SJSA1 (cell line): ENCODE measurements around the gene SPHK1. TPM values are rescaled to one million over a fixed set of nuclear protein-coding genes. Genes with fewer than 3 reads are reported as not detected.
A peak's percentile ranks its signal among the peaks of the same experiment; 100 is the strongest.
"Not testable (repeated sequence)": the region's sequence is repeated elsewhere in the genome, so short reads cannot be mapped to it uniquely, and the experiment has no call there.

ENCODE experiments used
- DNase-seq, 2 experiments: peaks; one replicate each; pipeline ENCODE4 v3.0.0-alpha.2; 2015 to 2020; ENCODE audit warnings: low spot score in 2 of 2, low read depth in 1 of 2
- H3K27ac ChIP-seq: fragments of 250-450 bp; sonication (Bioruptor Pico); 2 replicates; pipeline ENCODE4 v1.5.1; 2020; ENCODE audit warnings: mild to moderate bottlenecking, moderate library complexity
- H3K27me3 ChIP-seq: fragments of 250-450 bp; sonication (Bioruptor Pico); replicated peaks from 2 replicates; pipeline ENCODE4 v1.5.1; 2020; ENCODE audit warnings: mild to moderate bottlenecking, moderate library complexity
- H3K36me3 ChIP-seq: fragments of 250-450 bp; sonication (Bioruptor Pico); 2 replicates; pipeline ENCODE4 v1.5.1; 2020; ENCODE audit warnings: mild to moderate bottlenecking
- H3K4me1 ChIP-seq: fragments of 250-450 bp; sonication (Bioruptor Pico); replicated peaks from 2 replicates; pipeline ENCODE4 v1.6.1; 2021; ENCODE audit warnings: mild to moderate bottlenecking
- H3K4me3 ChIP-seq: fragments of 250-450 bp; sonication (Bioruptor Pico); 2 replicates; pipeline ENCODE4 v1.5.1; 2020; ENCODE audit warnings: mild to moderate bottlenecking
- H3K9me3 ChIP-seq: fragments of 250-450 bp; sonication (Bioruptor Pico); replicated peaks from 2 replicates; pipeline ENCODE4 v1.5.1; 2020; ENCODE audit warnings: mild to moderate bottlenecking
- total RNA-seq: library from RNA; depleted of rRNA; stranded (reverse); fragments of >200 nt; shearing (Covaris generic); gene quantifications from 2 replicates; pipeline ENCODE4 v1.2.3, GENCODE V29; 2014

SPHK1 gene
- total RNA-seq, 1 experiment from 2014 or later, result 135 TPM

GRCh38 chr17:76354317-76354729 lies 30.1 kb upstream of the SPHK1 start:
- H3K27ac ChIP-seq, result peak overlapping the region; percentile 96
- H3K4me3 ChIP-seq, result peak overlapping the region; percentile 72
- no peaks in the 10 kb centered on the region for H3K27me3 ChIP-seq
- H3K4me1 ChIP-seq, result peaks cover 19% of the 10 kb centered on the region
- peaks cover 9% of the 10 kb centered on the region for H3K36me3 ChIP-seq
- no peak for DNase-seq
- 0 out of 2 replicates have a peak, but pooled peaks cover 4% of the 10 kb centered on the region for H3K9me3 ChIP-seq

- peak in 1 of 2 experiments; percentile 27 for DNase-seq
- Histone ChIP-seq H3K4me1 (peaks cover 20% of the 10 kb centered on the region), H3K36me3 (peaks cover 9% of the 10 kb centered on the region), H3K4me3 (no peak overlapping the region), H3K27me3 (no peaks in the 10 kb centered on the region), H3K27ac (no peak overlapping the region), H3K9me3 (0 out of 2 replicates have a peak, but pooled peaks cover 4% of the 10 kb centered on the region)
These were observed 29.6 kb upstream of the SPHK1 start for GRCh38 chr17:76354747-76355310.

DNA sequence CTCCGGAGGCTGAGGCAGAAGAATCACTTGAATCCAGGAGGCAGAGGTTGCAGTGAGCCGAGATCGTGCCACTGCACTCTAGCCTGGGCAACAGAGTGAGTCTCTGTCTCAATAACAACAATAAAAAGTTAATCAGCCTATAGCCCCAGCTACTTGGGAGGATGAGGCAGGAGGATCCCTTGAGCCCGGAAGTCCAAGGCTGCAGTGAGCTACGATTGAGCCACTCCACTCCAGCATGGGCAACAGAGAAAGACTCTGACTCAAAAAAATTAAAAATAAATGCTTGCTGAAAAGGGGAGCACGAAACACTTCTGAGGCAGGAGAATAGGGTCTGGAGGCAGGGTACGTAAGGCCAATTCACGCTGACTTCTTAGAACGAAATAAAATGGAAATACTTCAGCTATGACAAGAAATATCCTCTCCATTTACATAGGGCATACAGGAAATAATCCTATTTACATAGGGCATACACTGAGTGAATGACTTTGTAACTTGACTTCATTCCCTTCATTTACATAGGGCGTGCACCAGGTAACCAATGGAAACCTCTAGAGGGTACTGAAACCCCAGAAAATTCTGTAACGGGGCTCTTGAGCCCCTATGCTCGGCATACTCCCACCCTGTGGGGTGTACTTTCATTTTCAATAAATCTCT lies 27.5 kb upstream of the SPHK1 start:
- no peak overlapping the region for H3K4me3 ChIP-seq
- H3K27me3 ChIP-seq, result no peaks in the 10 kb centered on the region
- 0 out of 2 replicates have a peak, but pooled peaks cover 4% of the 10 kb centered on the region for H3K9me3 ChIP-seq
- peaks cover 4% of the 10 kb centered on the region for H3K36me3 ChIP-seq
- H3K4me1 ChIP-seq, result peaks cover 34% of the 10 kb centered on the region
- H3K27ac ChIP-seq, result no peak overlapping the region
- no peak for DNase-seq

DNA sequence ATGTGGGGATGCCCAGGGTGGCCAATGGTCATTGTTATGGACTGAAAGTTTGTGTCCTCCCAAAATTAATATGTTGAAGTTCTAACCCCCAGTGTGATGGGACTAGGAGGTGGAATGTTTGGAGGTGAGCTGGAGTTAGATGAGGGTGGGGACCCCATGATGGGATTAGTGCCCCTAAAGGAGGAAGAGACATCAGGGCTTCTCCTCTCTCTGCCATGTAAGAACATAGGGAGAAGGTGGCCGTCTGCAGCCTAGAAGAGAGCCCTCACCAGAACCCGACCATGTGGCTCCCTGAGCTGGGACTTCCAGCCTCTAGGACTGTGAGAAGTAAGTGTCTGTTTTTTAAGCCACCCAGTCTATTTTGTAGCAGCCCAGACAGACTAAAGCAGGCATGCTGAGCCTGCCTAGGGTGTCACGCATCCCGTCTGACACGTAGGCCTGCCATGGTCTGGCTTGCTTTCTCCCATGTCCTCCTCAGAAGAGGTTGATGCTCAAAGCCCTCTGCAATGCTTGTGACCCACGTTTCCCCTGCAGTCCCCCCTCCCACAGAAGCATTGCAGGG lies 26.7 kb upstream of the SPHK1 start:
- Histone ChIP-seq H3K27me3 (no peaks in the 10 kb centered on the region), H3K9me3 (0 out of 2 replicates have a peak, but pooled peaks cover 4% of the 10 kb centered on the region), H3K36me3 (peaks cover 4% of the 10 kb centered on the region), H3K27ac (no peak overlapping the region), H3K4me3 (no peak overlapping the region), H3K4me1 (peaks cover 33% of the 10 kb centered on the region)
- no peak for DNase-seq

GRCh38 chr17:76359375-76359774 lies 25.0 kb upstream of the SPHK1 start:
- no peak overlapping the region for H3K4me3 ChIP-seq
- H3K9me3 ChIP-seq, result no peaks in the 10 kb centered on the region
- H3K4me1 ChIP-seq, result peaks cover 30% of the 10 kb centered on the region
- peaks cover 3% of the 10 kb centered on the region; the same call in 1 of the 2 replicates for H3K36me3 ChIP-seq
- no peak for DNase-seq
- no peak overlapping the region for H3K27ac ChIP-seq
- H3K27me3 ChIP-seq, result no peaks in the 10 kb centered on the region

DNA sequence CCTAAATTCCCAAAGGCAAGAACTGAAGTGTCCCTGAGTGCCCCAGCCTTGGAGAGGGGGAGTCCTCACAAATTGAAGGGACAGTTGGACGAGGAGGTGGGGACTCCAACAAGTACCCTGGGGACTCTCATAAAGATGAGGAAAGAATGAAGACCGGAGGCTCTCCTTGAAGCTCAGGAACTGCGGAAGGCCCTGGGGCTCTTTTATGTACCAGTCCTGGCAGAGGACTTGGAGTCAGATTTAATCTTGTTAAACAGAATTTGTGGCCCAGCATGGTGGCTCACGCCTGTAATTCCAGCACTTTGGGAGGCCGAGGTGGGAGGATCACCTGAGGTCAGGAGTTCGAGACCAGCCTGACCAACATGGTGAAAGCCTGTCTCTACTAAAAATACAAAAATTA lies 24.6 kb upstream of the SPHK1 start:
- H3K9me3 ChIP-seq, H3K4me3 ChIP-seq, H3K27ac ChIP-seq, H3K27me3 ChIP-seq, H3K36me3 ChIP-seq, DNase-seq: not testable (repeated sequence)
- peaks cover 28% of the 10 kb centered on the region for H3K4me1 ChIP-seq

GRCh38 chr17:76360461-76360860 lies 23.9 kb upstream of the SPHK1 start:
- H3K9me3 ChIP-seq, result no peaks in the 10 kb centered on the region
- DNase-seq, result no peak
- peak overlapping the region; percentile 7; the same call in 1 of the 2 replicates for H3K27ac ChIP-seq
- peaks cover 7% of the 10 kb centered on the region; the same call in 1 of the 2 replicates for H3K36me3 ChIP-seq
- no peak overlapping the region for H3K4me3 ChIP-seq
- H3K27me3 ChIP-seq, result no peaks in the 10 kb centered on the region
- peaks cover 29% of the 10 kb centered on the region for H3K4me1 ChIP-seq

GRCh38 chr17:76363107-76363842 lies 21.1 kb upstream of the SPHK1 start:
- no peak overlapping the region for H3K27ac ChIP-seq
- H3K36me3 ChIP-seq, result peaks cover 7% of the 10 kb centered on the region; the same call in 1 of the 2 replicates
- H3K4me3 ChIP-seq, result no peak overlapping the region
- H3K9me3 ChIP-seq, result no peaks in the 10 kb centered on the region
- no peak for DNase-seq
- H3K4me1 ChIP-seq, result peaks cover 46% of the 10 kb centered on the region
- H3K27me3 ChIP-seq, result no peaks in the 10 kb centered on the region

- peaks cover 7% of the 10 kb centered on the region; the same call in 1 of the 2 replicates for H3K36me3 ChIP-seq
- H3K9me3 ChIP-seq, result no peaks in the 10 kb centered on the region
- no peaks in the 10 kb centered on the region for H3K27me3 ChIP-seq
- no peak for DNase-seq
- no peak overlapping the region for H3K27ac ChIP-seq
- H3K4me3 ChIP-seq, result no peak overlapping the region
- peaks cover 59% of the 10 kb centered on the region for H3K4me1 ChIP-seq
These were observed 19.0 kb upstream of the SPHK1 start for GRCh38 chr17:76365256-76365903.

DNA sequence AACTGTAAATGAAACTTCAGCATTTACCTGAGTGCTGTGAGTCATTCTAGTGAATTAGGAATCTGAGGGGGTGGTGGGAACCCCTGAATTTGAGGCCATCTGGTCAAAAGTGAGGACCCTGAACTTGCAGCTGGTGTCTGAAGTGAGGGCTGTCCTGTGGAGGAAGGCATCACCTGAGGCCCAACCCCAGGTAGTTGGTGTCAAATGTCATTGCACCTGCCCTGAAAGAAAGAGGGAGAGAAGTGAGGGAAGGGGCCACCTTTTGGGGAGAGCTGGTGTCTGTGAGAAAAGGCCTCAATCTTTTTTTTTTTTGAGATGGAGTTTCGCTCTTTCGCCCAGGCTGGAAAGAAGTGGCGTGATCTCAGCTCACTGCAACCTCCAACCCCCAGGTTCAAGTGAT lies 18.2 kb upstream of the SPHK1 start:
- Histone ChIP-seq H3K27me3 (no peaks in the 10 kb centered on the region), H3K9me3 (no peaks in the 10 kb centered on the region; the same call in 1 of the 2 replicates), H3K4me1 (peaks cover 57% of the 10 kb centered on the region), H3K27ac (no peak overlapping the region), H3K4me3 (no peak overlapping the region), H3K36me3 (peaks cover 7% of the 10 kb centered on the region; the same call in 1 of the 2 replicates)
- no peak for DNase-seq

DNA sequence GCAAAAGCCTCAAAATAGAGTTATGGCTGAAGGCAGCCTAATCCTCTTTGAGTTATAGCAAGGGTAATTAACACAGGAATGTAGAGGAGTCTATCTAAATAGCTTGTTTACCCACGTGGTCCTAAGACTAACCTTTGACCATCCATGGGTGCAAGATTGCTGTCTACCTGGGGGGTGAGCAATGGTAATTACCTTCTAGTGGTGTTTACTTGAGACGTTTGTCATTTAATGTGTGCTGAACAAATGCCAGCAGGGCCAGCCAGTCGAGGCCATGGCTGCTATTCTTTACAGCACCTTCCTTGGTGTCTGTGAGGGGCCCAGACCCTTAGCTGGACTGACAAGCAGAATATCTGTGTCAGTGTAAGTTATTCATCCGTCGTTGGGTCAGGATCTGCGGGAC lies 16.8 kb upstream of the SPHK1 start:
- Histone ChIP-seq H3K4me3 (no peak overlapping the region), H3K36me3 (peaks cover 7% of the 10 kb centered on the region; the same call in 1 of the 2 replicates), H3K9me3 (no peaks in the 10 kb centered on the region; the same call in 1 of the 2 replicates), H3K27me3 (no peaks in the 10 kb centered on the region), H3K4me1 (peaks cover 63% of the 10 kb centered on the region), H3K27ac (peak overlapping the region; percentile 93)
- peak in 1 of 2 experiments; percentile 55 for DNase-seq

DNA sequence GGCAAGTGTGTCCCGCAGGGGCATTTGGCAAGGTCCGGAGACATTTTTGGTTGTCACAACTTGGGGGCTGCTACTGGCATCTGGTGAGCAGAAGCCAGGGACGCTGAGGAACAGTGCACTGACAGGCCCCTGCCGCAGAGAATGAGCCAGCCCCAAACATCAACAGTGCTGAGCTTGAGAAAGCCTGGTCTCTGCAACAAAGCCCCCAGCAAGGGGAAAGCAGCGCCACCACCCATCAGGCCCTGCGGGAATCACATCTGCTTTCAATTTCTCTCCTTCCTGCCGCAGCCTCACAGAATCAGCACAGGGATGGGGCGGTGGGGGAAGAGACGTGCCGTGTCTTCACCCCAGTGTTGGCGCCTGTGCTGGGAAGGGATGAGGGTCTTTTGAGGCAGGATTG lies 15.9 kb upstream of the SPHK1 start:
- no peaks in the 10 kb centered on the region; the same call in 1 of the 2 replicates for H3K9me3 ChIP-seq
- H3K4me1 ChIP-seq, result peaks cover 71% of the 10 kb centered on the region
- no peaks in the 10 kb centered on the region for H3K27me3 ChIP-seq
- peak overlapping the region; percentile 93 for H3K27ac ChIP-seq
- peak; percentile 93 to 95 for DNase-seq
- H3K4me3 ChIP-seq, result peak overlapping the region; percentile 19
- peaks cover 7% of the 10 kb centered on the region; the same call in 1 of the 2 replicates for H3K36me3 ChIP-seq

DNA sequence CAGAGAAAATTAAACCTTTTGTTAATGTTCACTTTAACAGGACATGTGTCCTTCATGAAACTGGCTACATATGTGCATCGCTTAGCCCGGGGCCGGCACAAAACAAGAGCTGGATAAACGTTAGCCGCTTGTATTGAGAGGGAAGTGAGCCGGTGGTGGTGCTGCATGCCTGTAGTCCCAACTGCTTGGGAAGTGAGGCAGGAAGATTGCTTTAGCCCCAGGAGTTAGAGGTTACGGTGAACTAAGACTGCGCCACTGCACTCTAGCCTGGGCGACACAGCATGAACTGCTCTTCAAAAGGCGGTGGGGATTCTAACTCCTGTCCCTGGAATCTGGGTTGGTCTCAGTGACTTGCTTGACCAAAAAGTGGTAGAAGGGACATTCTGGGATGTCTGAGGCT lies 15.0 kb upstream of the SPHK1 start:
- peaks cover 5% of the 10 kb centered on the region; the same call in 1 of the 2 replicates for H3K36me3 ChIP-seq
- H3K27ac ChIP-seq, result peak overlapping the region; percentile 93
- H3K9me3 ChIP-seq, result no peaks in the 10 kb centered on the region; the same call in 1 of the 2 replicates
- no peaks in the 10 kb centered on the region for H3K27me3 ChIP-seq
- DNase-seq, result no peak
- peak overlapping the region; percentile 19 for H3K4me3 ChIP-seq
- H3K4me1 ChIP-seq, result peaks cover 78% of the 10 kb centered on the region
